ENCODE measurements around the gene WDR59.
A peak's percentile ranks its signal among the peaks of the same experiment; 100 is the strongest.
"Not testable (repeated sequence)": the region's sequence is repeated elsewhere in the genome, so short reads cannot be mapped to it uniquely, and the experiment has no call there.

Gene WDR59

GRCh38 chr16:74865922-74866598, 118.9 kb downstream of the WDR59 start:
- no peak for DNase-seq (ENCODE audit: low read depth in 2 of 3, low spot score in 1 of 3)

DNA sequence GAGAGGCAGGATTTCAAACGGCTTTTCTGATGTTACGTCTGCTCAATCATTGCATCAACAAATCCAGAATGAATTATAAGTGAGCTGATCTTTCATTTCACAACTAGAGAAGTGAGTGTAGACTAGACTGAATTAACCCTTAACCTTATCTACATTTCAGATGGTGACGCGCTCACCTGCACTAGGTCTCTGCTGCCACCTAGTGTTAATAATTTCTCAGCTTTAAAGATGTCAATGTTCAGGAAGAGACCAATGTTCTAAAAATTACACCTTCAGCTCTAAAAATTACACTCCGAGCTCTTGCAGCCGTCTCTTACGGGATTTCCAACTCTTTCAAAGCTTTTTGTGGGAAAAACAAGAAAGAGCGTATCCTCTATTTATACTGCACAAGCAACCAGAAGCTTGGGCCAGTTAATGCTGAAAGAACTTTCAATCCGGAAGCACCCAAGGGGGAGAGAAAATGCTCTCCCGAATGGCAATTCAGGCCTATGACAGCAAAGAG, 122.1 kb downstream of the WDR59 start:
- peak in 1 of 3 donors; percentile 10 for DNase-seq (ENCODE audit: low read depth in 2 of 3, low spot score in 1 of 3)

- no peak for DNase-seq (ENCODE audit: low read depth in 2 of 3, low spot score in 1 of 3)
Measured at GRCh38 chr16:74852500-74852875, 132.4 kb downstream of the WDR59 start.

GRCh38 chr16:74850027-74850426, 134.9 kb downstream of the WDR59 start:
- DNase-seq (ENCODE audit: low read depth in 2 of 3, low spot score in 1 of 3), result no peak

DNA sequence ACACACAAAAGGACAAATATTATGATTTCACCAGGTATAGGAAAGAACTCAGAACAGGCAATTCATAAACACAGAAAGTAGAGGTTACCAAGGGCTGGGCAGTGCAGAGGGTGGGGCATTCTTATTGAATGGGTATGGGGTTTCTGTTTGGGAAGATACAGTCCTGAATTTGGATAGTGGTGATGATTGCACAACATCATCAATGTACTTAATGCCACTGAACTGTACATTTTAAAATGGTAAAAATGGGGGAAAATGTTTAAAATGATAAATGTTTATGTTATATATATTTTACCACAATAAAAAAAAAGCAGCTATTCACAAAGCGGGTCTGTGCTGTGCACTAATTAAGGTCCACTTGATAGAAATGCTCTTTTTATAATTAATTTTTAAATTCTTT, 137.7 kb downstream of the WDR59 start:
- DNase-seq (ENCODE audit: low read depth in 2 of 3, low spot score in 1 of 3), result no peak

GRCh38 chr16:74846714-74847113, 138.2 kb downstream of the WDR59 start:
- DNase-seq (ENCODE audit: low read depth in 2 of 3, low spot score in 1 of 3), result no peak

DNA sequence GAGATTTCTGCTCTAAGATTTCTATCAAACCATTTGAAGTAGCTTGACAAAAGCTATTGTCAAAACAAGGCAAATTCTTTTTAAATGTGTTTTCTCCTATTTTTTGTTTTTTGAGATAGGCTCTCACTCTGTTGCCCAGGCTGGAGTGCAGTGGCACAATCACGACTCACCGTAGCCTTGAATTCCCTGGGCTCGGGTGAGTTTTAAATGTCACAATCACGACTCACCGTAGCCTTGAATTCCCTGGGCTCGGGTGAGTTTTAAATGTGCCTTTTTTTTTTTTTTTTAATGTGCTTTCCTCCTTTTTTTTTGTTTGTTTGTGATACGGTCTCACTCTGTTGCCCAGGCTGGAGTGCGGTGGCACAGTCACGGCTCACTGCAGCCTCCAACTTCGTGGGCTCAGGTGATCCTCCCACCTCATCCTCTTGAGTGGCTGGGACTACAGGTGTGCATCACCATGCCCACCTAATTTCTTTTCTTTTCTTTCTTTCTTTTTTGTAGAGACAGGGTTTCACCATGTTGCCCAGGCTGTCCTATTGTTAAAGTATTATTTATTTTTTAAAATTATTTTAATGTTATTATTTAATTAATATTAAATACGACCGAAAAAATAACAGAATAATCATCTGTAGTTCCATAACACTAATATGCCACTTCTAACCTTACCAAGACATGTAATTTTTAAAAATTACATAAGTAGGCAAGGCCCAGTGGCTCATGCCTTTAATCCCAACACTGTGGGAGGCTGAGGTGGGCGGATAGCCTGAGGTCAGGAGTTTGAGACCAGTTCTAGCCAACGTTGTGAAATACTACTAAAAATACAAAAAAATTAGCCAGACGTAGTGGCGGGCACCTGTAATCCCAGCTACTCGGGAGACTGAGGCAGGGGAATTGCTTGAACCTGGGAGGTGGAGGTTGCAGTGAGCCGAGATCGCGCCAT, 140.6 kb downstream of the WDR59 start:
- DNase-seq (ENCODE audit: low read depth in 2 of 3, low spot score in 1 of 3), result no peak

- DNase-seq (ENCODE audit: low read depth in 2 of 3, low spot score in 1 of 3), result not testable (repeated sequence)
Measured at GRCh38 chr16:74843381-74844035, 141.4 kb downstream of the WDR59 start.

DNA sequence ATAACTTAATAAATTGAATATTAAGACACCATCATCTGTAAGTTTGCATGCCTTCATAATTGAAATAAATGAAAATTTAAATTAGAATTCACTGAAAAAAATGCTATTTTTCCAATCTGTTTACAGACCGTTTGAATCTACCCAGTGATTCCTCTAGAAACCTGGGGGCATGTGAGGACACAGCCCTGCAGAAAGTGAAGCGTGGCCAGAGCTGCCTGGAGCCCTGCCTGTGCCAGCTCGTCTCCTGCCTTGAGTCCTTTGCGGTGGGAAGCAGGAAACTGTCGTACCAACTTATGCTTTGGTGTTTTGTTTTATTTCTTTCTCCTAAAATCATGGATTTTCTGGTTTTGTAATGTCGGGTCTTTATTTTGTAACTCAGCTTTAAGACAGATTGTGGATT, 142.5 kb downstream of the WDR59 start:
- no peak for DNase-seq (ENCODE audit: low read depth in 2 of 3, low spot score in 1 of 3)

GRCh38 chr16:74841904-74842303, 143.0 kb downstream of the WDR59 start:
- no peak for DNase-seq (ENCODE audit: low read depth in 2 of 3, low spot score in 1 of 3)

GRCh38 chr16:74841469-74841868, 143.5 kb downstream of the WDR59 start:
- DNase-seq (ENCODE audit: low read depth in 2 of 3, low spot score in 1 of 3), result no peak

GRCh38 chr16:74837056-74837455, 147.9 kb downstream of the WDR59 start:
- no peak for DNase-seq (ENCODE audit: low read depth in 2 of 3, low spot score in 1 of 3)

DNA sequence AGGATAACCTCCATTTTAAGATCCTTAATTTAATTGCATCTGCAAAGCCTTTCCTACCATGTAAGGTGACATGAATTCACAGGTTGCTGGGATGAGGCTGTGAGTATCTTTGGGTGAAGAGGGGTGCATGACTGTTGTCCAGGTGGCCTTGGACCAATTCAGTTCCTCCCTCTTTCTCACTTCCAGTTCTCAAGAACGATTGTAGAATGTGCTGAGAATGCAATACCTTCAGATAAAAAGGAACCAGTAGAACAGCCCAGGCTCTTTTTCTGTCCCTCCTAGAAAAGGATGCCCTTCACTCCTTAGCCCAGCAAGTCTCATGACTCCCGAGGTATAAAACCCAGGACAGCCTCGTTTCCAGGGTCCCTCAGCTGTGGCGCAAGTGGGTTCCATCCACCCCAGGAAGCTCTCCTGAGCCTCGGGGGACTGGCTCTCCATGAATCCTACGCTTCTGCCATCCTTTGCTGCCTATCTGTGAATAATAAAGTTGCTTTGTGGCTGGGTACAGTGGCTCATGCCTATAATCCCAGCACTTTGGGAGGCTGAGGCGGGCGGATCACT, 148.7 kb downstream of the WDR59 start:
- no peak for DNase-seq (ENCODE audit: low read depth in 2 of 3, low spot score in 1 of 3)

DNA sequence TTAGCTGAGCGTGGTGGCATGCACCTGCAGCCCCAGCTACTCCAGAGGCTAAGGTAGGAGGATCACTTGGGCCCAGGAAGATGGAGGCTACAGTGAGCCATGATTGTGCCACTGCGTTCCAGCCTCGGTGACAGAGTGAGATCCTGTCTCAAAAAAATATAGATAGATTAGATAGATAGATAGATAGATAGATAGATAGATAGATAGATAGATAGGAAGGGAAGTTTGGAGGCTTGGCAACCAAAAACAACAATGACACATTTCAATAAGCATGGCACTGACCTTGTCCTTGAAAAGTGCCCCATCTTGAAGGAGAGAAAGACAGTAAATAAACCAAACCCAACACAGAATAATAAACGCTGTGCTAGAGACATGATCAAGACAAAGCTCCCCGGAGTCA, 152.7 kb downstream of the WDR59 start:
- no peak for DNase-seq (ENCODE audit: low read depth in 2 of 3, low spot score in 1 of 3)

DNA sequence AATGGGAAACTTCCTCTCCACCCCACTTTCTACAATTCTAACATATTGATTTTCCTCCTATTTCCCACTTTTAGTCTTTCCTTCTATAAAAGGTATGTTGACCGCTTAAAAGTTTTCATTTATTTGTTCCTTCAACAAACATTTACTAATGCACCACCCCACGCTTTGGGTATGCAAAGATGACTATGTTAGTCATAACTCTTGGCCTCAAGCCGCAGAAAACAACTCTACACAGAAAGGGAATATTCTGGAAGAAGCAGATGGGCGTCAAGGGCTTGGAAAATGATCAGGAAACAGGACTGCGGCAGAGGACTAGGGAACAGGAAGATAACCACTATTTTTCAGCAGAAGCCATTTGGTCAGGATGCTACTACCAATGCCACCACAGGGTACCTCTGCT, 153.5 kb downstream of the WDR59 start:
- no peak for DNase-seq (ENCODE audit: low read depth in 2 of 3, low spot score in 1 of 3)

- DNase-seq (ENCODE audit: low read depth in 2 of 3, low spot score in 1 of 3), result no peak
Measured at GRCh38 chr16:74830648-74831047, 154.3 kb downstream of the WDR59 start.

- no peak for DNase-seq (ENCODE audit: low read depth in 2 of 3, low spot score in 1 of 3)
Measured at GRCh38 chr16:74829637-74830036, 155.3 kb downstream of the WDR59 start.

- no peak for DNase-seq (ENCODE audit: low read depth in 2 of 3, low spot score in 1 of 3)
Measured at GRCh38 chr16:74825941-74826340, 159.0 kb downstream of the WDR59 start.

- DNase-seq (ENCODE audit: low read depth in 2 of 3, low spot score in 1 of 3), result no peak
Measured at GRCh38 chr16:74825016-74825415, 159.9 kb downstream of the WDR59 start.

Measured in stimulated activated CD4-positive, alpha-beta T cell treated with anti-CD3 and anti-CD28 coated beads, Interleukin-12 subunit alpha, Interleukin-12 subunit beta, amount 100 ng/mL, for 48 hours (primary cell).